GM23338 (cell line): ENCODE data around the gene KAT2A. TPM values are rescaled to one million over a fixed set of nuclear protein-coding genes. Genes with fewer than 3 reads are reported as not detected.

ENCODE experiments used
- ATAC-seq: fragments of 200-7000 bp; cut with Tn5 transposase; 3 replicates; pipeline ENCODE4 v1.9.1; 2020
- DNase-seq: peaks from one replicate; pipeline ENCODE4 v3.0.0-alpha.2; 2015; ENCODE audit warnings: low spot score
- H2AFZ ChIP-seq: fragments of 200-600 bp; sonication (generic); 2 replicates; pipeline ENCODE4 v1.8.0; 2016; ENCODE audit warnings: antibody characterized with exemption, mild to moderate bottlenecking, moderate library complexity
- H3F3A ChIP-seq: fragments of 200-600 bp; sonication (generic); replicated peaks from 2 replicates; pipeline ENCODE4 v1.8.0; 2017; ENCODE audit warnings: antibody characterized with exemption, mixed run types, low read depth
- H3K27ac ChIP-seq: fragments of 200-600 bp; sonication (generic); 2 replicates; pipeline ENCODE4 v1.6.1; 2016; ENCODE audit warnings: low read depth
- H3K27me3 ChIP-seq: fragments of 200-600 bp; sonication (generic); 2 replicates; pipeline ENCODE4 v1.8.0; 2016; ENCODE audit warnings: mild to moderate bottlenecking, mixed run types, moderate library complexity; ENCODE audit not compliant: insufficient read depth
- H3K36me3 ChIP-seq: fragments of 200-600 bp; sonication (generic); 2 replicates; pipeline ENCODE4 v1.8.0; 2016; ENCODE audit warnings: mild to moderate bottlenecking; ENCODE audit not compliant: insufficient read depth
- H3K4me1 ChIP-seq: fragments of 200-600 bp; sonication (generic); 2 replicates; pipeline ENCODE4 v1.8.0; 2016; ENCODE audit warnings: mild to moderate bottlenecking, moderate library complexity; ENCODE audit not compliant: insufficient read depth
- H3K4me2 ChIP-seq: fragments of 200-600 bp; sonication (generic); 2 replicates; pipeline ENCODE4 v1.7.1; 2017; ENCODE audit warnings: mixed run types
- H3K4me3 ChIP-seq: fragments of 200-600 bp; sonication (generic); 2 replicates; pipeline ENCODE4 v1.6.1; 2016; ENCODE audit warnings: mixed run types
- H3K79me2 ChIP-seq: fragments of 200-600 bp; sonication (generic); replicated peaks from 2 replicates; pipeline ENCODE4 v1.8.0; 2017; ENCODE audit warnings: mild to moderate bottlenecking; ENCODE audit not compliant: insufficient read depth
- H3K9me2 ChIP-seq: fragments of 200-600 bp; sonication (generic); 2 replicates; pipeline ENCODE4 v1.8.0; 2017; ENCODE audit not compliant: insufficient read depth
- H4K20me1 ChIP-seq: fragments of 200-600 bp; sonication (generic); replicated peaks from 2 replicates; pipeline ENCODE4 v1.8.0; 2017; ENCODE audit warnings: mild to moderate bottlenecking; ENCODE audit not compliant: insufficient read depth
- H3K27ac Mint-ChIP-seq: 2 replicates; pipeline ENCODE4 v1.8.0; 2020; ENCODE audit warnings: inconsistent platforms, mild to moderate bottlenecking, moderate library complexity, mixed read lengths
- H3K27me3 Mint-ChIP-seq: 3 replicates; pipeline ENCODE4 v1.8.0; 2022; ENCODE audit warnings: low read depth, mild to moderate bottlenecking, moderate library complexity, mixed read lengths, inconsistent platforms; ENCODE audit not compliant: insufficient read depth, poor library complexity
- H3K36me3 Mint-ChIP-seq: 3 replicates; pipeline ENCODE4 v1.8.0; 2021; ENCODE audit warnings: low read depth, mild to moderate bottlenecking, inconsistent platforms, moderate library complexity, mixed read lengths
- H3K4me1 Mint-ChIP-seq: 3 replicates; pipeline ENCODE4 v1.8.0; 2020; ENCODE audit warnings: mild to moderate bottlenecking, inconsistent platforms, mixed read lengths
- H3K4me3 Mint-ChIP-seq: 3 replicates; pipeline ENCODE4 v1.8.0; 2021; ENCODE audit warnings: moderate library complexity, mild to moderate bottlenecking, inconsistent platforms, mixed read lengths
- H3K9me3 Mint-ChIP-seq: 3 replicates; pipeline ENCODE4 v1.8.0; 2020; ENCODE audit warnings: moderate library complexity, mild to moderate bottlenecking, inconsistent platforms, mixed read lengths
- CREB1 ChIP-seq: fragments of 250-450 bp; sonication (Bioruptor Pico); IDR thresholded peaks from 2 replicates; pipeline ENCODE4 v1.5.0; 2020; ENCODE audit warnings: low read depth, mild to moderate bottlenecking, moderate library complexity
- EZH2phosphoT487 ChIP-seq: fragments of 200-600 bp; sonication (generic); IDR thresholded peaks from one replicate; pipeline ENCODE4 v1.8.1; 2018; ENCODE audit warnings: antibody characterized with exemption; ENCODE audit not compliant: unreplicated experiment
- NANOG ChIP-seq: IDR thresholded peaks from 2 replicates; pipeline ENCODE4 v1.6.1; 2016; ENCODE audit warnings: antibody characterized with exemption, borderline replicate concordance
- polyA plus RNA-seq: library from polyadenylated mRNA; unstranded; fragments of >200 nt; fragmentation: Nextera tagmentation; extraction: Ambion mirVana; gene quantifications from 2 replicates; pipeline ENCODE4 v1.2.1, GENCODE V29; 2016
- total RNA-seq: library from RNA; depleted of rRNA; stranded (reverse); fragments of >200 nt; shearing (Covaris generic); gene quantifications from 2 replicates; pipeline ENCODE4 v1.2.3, GENCODE V29; 2014
- TF ChIP-seq, protein P1 (sequence below), 2 experiments: fragments of 200-600 bp in 1 of 2; sonication (generic) in 1 of 2; conservative IDR thresholded peaks; 2 replicates each; pipeline versions ENCODE4 v1.5.1 to v1.6.1; 2016 to 2017; ENCODE audit warnings: antibody characterized with exemption in 2 of 2, low read depth in 2 of 2, mild to moderate bottlenecking in 2 of 2, moderate library complexity in 1 of 2
- TF ChIP-seq, protein P2 (sequence below): IDR thresholded peaks from one replicate; pipeline ENCODE4 v1.6.1; 2018; ENCODE audit warnings: antibody characterized with exemption; ENCODE audit not compliant: unreplicated experiment
- TF ChIP-seq, protein P3 (sequence below): fragments of 250-450 bp; sonication (Bioruptor Pico); IDR thresholded peaks from 2 replicates; pipeline ENCODE4 v1.5.0; 2020; ENCODE audit warnings: mild to moderate bottlenecking, moderate library complexity

The KAT2A gene
- total and polyA plus RNA-seq, 2 experiments from 2014 or later, result 13.9 to 25.2 TPM

DNA sequence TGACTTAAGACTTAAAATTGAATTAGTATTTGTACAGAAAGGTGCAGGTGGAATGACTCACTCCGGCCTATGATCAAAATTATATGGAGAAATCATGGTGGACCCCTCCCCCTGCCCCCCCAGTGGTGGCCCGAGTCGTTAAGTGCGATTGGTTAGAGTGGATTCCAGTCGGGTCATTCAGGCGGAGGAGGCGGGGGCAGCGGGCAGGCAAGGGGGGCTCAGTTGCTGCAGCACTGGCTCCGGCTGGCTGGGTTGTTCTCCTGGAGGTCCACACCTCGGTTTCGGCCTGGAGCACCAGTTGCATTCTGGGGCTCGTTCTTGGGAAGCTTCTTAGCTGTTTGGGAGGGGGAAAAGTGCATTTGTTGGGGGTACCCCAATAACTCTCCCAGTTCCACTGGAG lies 4.4 kb upstream of the KAT2A start:
- H3K4me1 ChIP-seq, result peaks cover 14% of the 10 kb centered on the region; the same call in 1 of the 2 replicates
- Mint-ChIP-seq H3K4me3 (no peak overlapping the region), H3K9me3 (no peaks in the 10 kb centered on the region; the same call in 2 of the 3 replicates), H3K27me3 (peaks cover 22% of the 10 kb centered on the region), H3K36me3 (peaks cover 58% of the 10 kb centered on the region), H3K4me1 (peaks cover 20% of the 10 kb centered on the region), H3K27ac (no peak overlapping the region)
- H3K36me3 ChIP-seq, result peaks cover 3% of the 10 kb centered on the region; the same call in 1 of the 2 replicates
- 0 out of 2 replicates have a peak, but pooled peaks cover under 1% of the 10 kb centered on the region for H3K79me2 ChIP-seq
- DNase-seq (no peak), ATAC-seq (no peak)
- peaks cover 8% of the 10 kb centered on the region; the same call in 1 of the 2 replicates for H3F3A ChIP-seq
- no peaks in the 10 kb centered on the region for H3K9me2 ChIP-seq
- no peaks in the 10 kb centered on the region for H3K27me3 ChIP-seq
- no peaks in the 10 kb centered on the region for H4K20me1 ChIP-seq
- H3K4me2 ChIP-seq, result no peak overlapping the region
- no peak overlapping the region for H3K27ac ChIP-seq
- no peak overlapping the region for H3K4me3 ChIP-seq
- no peak overlapping the region for H2AFZ ChIP-seq
- TF ChIP-seq EZH2phosphoT487, result no peak
- no peak for TF ChIP-seq CREB1 (CRISPR knock-in tag)
- TF ChIP-seq, protein P1, sequence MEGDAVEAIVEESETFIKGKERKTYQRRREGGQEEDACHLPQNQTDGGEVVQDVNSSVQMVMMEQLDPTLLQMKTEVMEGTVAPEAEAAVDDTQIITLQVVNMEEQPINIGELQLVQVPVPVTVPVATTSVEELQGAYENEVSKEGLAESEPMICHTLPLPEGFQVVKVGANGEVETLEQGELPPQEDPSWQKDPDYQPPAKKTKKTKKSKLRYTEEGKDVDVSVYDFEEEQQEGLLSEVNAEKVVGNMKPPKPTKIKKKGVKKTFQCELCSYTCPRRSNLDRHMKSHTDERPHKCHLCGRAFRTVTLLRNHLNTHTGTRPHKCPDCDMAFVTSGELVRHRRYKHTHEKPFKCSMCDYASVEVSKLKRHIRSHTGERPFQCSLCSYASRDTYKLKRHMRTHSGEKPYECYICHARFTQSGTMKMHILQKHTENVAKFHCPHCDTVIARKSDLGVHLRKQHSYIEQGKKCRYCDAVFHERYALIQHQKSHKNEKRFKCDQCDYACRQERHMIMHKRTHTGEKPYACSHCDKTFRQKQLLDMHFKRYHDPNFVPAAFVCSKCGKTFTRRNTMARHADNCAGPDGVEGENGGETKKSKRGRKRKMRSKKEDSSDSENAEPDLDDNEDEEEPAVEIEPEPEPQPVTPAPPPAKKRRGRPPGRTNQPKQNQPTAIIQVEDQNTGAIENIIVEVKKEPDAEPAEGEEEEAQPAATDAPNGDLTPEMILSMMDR (conservative IDR thresholded peaks at IDR 0.05; ENCODE audit: low read depth in 2 of 2), result no peak
- no peak for TF ChIP-seq NANOG
- TF ChIP-seq, protein P2, sequence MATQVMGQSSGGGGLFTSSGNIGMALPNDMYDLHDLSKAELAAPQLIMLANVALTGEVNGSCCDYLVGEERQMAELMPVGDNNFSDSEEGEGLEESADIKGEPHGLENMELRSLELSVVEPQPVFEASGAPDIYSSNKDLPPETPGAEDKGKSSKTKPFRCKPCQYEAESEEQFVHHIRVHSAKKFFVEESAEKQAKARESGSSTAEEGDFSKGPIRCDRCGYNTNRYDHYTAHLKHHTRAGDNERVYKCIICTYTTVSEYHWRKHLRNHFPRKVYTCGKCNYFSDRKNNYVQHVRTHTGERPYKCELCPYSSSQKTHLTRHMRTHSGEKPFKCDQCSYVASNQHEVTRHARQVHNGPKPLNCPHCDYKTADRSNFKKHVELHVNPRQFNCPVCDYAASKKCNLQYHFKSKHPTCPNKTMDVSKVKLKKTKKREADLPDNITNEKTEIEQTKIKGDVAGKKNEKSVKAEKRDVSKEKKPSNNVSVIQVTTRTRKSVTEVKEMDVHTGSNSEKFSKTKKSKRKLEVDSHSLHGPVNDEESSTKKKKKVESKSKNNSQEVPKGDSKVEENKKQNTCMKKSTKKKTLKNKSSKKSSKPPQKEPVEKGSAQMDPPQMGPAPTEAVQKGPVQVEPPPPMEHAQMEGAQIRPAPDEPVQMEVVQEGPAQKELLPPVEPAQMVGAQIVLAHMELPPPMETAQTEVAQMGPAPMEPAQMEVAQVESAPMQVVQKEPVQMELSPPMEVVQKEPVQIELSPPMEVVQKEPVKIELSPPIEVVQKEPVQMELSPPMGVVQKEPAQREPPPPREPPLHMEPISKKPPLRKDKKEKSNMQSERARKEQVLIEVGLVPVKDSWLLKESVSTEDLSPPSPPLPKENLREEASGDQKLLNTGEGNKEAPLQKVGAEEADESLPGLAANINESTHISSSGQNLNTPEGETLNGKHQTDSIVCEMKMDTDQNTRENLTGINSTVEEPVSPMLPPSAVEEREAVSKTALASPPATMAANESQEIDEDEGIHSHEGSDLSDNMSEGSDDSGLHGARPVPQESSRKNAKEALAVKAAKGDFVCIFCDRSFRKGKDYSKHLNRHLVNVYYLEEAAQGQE, result no peak

DNA sequence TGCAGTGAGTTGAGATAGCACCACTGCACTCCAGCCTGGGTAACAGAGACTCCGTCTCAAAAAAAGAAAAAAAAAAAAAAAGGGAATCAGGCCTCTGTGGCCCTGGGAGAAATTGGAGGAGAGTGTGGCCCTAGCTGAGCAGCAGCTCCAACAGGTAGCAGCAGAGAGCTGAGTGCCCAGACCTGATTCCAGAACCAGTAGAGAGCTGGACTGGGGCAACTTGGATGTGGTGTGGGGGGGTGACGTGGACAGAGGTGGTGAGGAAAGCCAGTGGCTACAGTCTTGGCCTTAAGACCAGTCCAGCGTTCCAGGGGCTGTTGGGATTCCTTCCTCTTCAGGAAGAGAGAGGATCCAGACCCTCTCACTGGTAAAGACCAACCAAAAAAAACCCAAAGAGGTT lies 3.1 kb upstream of the KAT2A start:
- peaks cover 8% of the 10 kb centered on the region; the same call in 1 of the 2 replicates for H3F3A ChIP-seq
- no peak overlapping the region for H2AFZ ChIP-seq
- no peak overlapping the region for H3K4me3 ChIP-seq
- no peak for DNase-seq
- no peak overlapping the region for H3K4me2 ChIP-seq
- Mint-ChIP-seq H3K9me3 (no peaks in the 10 kb centered on the region; the same call in 2 of the 3 replicates), H3K27ac (no peak overlapping the region), H3K27me3 (peaks cover 22% of the 10 kb centered on the region), H3K4me3 (no peak overlapping the region), H3K4me1 (peaks cover 22% of the 10 kb centered on the region), H3K36me3 (peaks cover 45% of the 10 kb centered on the region)
- peaks cover 19% of the 10 kb centered on the region; the same call in 1 of the 2 replicates for H3K4me1 ChIP-seq
- no peaks in the 10 kb centered on the region for H4K20me1 ChIP-seq
- TF ChIP-seq, protein P1 (conservative IDR thresholded peaks at IDR 0.05; ENCODE audit: low read depth in 2 of 2), result peak in 1 of 2 experiments; percentile 18; a peak in 1 of 4 replicates
- TF ChIP-seq, protein P3, sequence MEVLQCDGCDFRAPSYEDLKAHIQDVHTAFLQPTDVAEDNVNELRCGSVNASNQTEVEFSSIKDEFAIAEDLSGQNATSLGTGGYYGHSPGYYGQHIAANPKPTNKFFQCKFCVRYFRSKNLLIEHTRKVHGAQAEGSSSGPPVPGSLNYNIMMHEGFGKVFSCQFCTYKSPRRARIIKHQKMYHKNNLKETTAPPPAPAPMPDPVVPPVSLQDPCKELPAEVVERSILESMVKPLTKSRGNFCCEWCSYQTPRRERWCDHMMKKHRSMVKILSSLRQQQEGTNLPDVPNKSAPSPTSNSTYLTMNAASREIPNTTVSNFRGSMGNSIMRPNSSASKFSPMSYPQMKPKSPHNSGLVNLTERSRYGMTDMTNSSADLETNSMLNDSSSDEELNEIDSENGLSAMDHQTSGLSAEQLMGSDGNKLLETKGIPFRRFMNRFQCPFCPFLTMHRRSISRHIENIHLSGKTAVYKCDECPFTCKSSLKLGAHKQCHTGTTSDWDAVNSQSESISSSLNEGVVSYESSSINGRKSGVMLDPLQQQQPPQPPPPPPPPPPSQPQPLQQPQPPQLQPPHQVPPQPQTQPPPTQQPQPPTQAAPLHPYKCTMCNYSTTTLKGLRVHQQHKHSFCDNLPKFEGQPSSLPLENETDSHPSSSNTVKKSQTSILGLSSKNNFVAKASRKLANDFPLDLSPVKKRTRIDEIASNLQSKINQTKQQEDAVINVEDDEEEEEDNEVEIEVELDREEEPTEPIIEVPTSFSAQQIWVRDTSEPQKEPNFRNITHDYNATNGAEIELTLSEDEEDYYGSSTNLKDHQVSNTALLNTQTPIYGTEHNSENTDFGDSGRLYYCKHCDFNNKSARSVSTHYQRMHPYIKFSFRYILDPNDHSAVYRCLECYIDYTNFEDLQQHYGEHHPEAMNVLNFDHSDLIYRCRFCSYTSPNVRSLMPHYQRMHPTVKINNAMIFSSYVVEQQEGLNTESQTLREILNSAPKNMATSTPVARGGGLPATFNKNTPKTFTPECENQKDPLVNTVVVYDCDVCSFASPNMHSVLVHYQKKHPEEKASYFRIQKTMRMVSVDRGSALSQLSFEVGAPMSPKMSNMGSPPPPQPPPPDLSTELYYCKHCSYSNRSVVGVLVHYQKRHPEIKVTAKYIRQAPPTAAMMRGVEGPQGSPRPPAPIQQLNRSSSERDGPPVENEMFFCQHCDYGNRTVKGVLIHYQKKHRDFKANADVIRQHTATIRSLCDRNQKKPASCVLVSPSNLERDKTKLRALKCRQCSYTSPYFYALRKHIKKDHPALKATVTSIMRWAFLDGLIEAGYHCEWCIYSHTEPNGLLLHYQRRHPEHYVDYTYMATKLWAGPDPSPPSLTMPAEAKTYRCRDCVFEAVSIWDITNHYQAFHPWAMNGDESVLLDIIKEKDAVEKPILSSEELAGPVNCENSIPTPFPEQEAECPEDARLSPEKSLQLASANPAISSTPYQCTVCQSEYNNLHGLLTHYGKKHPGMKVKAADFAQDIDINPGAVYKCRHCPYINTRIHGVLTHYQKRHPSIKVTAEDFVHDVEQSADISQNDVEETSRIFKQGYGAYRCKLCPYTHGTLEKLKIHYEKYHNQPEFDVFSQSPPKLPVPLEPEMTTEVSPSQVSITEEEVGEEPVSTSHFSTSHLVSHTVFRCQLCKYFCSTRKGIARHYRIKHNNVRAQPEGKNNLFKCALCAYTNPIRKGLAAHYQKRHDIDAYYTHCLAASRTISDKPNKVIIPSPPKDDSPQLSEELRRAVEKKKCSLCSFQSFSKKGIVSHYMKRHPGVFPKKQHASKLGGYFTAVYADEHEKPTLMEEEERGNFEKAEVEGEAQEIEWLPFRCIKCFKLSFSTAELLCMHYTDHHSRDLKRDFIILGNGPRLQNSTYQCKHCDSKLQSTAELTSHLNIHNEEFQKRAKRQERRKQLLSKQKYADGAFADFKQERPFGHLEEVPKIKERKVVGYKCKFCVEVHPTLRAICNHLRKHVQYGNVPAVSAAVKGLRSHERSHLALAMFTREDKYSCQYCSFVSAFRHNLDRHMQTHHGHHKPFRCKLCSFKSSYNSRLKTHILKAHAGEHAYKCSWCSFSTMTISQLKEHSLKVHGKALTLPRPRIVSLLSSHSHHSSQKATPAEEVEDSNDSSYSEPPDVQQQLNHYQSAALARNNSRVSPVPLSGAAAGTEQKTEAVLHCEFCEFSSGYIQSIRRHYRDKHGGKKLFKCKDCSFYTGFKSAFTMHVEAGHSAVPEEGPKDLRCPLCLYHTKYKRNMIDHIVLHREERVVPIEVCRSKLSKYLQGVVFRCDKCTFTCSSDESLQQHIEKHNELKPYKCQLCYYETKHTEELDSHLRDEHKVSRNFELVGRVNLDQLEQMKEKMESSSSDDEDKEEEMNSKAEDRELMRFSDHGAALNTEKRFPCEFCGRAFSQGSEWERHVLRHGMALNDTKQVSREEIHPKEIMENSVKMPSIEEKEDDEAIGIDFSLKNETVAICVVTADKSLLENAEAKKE (CRISPR knock-in tag), result no peak
- H3K36me3 ChIP-seq, result 0 out of 2 replicates have a peak, but pooled peaks cover 3% of the 10 kb centered on the region
- no peaks in the 10 kb centered on the region for H3K27me3 ChIP-seq
- H3K79me2 ChIP-seq, result no peaks in the 10 kb centered on the region
- no peak for ATAC-seq
- no peaks in the 10 kb centered on the region for H3K9me2 ChIP-seq
- H3K27ac ChIP-seq, result no peak overlapping the region
